ENCODE results near the gene MCC. TPM values are rescaled to one million over a fixed set of nuclear protein-coding genes. Genes with fewer than 3 reads are reported as not detected.

Gene MCC
- total and polyA plus RNA-seq, 2 donors (not counting 1 experiment from before 2014, with no cell fraction given): 0.09 to 0.32 TPM

DNA sequence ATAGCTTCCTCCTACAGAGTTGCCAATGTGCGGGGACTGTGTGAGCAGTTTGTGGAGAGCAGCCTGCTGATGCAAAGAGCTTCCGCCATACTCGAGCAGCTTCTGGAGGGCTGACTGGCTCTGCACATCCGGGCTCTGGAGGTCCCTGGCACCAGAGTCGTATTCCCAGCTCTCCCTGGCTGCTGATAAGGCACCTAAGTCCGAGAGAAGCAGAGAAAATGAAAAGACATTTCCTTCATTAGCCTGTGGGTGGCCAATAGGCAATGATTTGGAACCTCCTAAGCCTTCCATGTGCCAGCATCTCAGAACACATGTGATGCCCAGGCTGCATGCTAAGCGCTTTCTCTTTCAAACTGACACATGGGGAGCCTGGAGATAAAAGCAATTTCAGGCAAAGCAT, 147.7 kb downstream of the MCC start:
- Mint-ChIP-seq H3K9me3 (ENCODE audit: insufficient read depth) (no peaks in the 10 kb centered on the region), H3K27ac (no peak overlapping the region), H3K4me3 (no peak overlapping the region), H3K4me1 (no peaks in the 10 kb centered on the region), H3K27me3 (peaks cover 43% of the 10 kb centered on the region)
- Histone ChIP-seq H3K79me2 (ENCODE audit: control insufficient read depth, insufficient read depth, low read length) (no peaks in the 10 kb centered on the region), H3K9me3 (ENCODE audit: control extremely low read depth in 1 of 3, control insufficient read depth in 2 of 3, insufficient read depth in 1 of 3, low read length in 2 of 3) (peaks cover 0 to 3% (median 0%) of the 10 kb centered on the region in 3 donors), H3K27me3 (replicated peaks in 1 of 4; ENCODE audit: control extremely low read depth in 1 of 4, control insufficient read depth in 3 of 4, insufficient read depth in 4 of 4, low read length in 3 of 4) (peaks cover 0 to 12% (median 5%) of the 10 kb centered on the region in 4 experiments), H3K4me3 (ENCODE audit: control extremely low read depth in 1 of 5, extremely low read depth in 1 of 5, insufficient read depth in 1 of 5, low read depth in 2 of 5, low read length in 4 of 5) (no peak overlapping the region), H3K36me3 (replicated peaks in 1 of 2; ENCODE audit: control extremely low read depth in 1 of 2, control insufficient read depth in 1 of 2, extremely low read depth in 1 of 2, insufficient read depth in 2 of 2, low read length in 1 of 2) (no peaks in the 10 kb centered on the region), H3K4me2 (replicated peaks; ENCODE audit: low read depth, low read length, poor library complexity, severe bottlenecking) (no peak overlapping the region), H2AFZ (ENCODE audit: insufficient read depth, low read depth, low read length, poor library complexity, severe bottlenecking) (no peak overlapping the region), H3K4me1 (ENCODE audit: control insufficient read depth in 2 of 2, insufficient read depth in 2 of 2, low read length in 2 of 2) (no peaks in the 10 kb centered on the region), H3K9ac (ENCODE audit: low read length) (no peak overlapping the region), H4K20me1 (ENCODE audit: control insufficient read depth, insufficient read depth, low read length, poor library complexity, severe bottlenecking) (no peaks in the 10 kb centered on the region), H3K27ac (ENCODE audit: low read length in 2 of 2) (no peak overlapping the region)
- TF ChIP-seq, protein P1, sequence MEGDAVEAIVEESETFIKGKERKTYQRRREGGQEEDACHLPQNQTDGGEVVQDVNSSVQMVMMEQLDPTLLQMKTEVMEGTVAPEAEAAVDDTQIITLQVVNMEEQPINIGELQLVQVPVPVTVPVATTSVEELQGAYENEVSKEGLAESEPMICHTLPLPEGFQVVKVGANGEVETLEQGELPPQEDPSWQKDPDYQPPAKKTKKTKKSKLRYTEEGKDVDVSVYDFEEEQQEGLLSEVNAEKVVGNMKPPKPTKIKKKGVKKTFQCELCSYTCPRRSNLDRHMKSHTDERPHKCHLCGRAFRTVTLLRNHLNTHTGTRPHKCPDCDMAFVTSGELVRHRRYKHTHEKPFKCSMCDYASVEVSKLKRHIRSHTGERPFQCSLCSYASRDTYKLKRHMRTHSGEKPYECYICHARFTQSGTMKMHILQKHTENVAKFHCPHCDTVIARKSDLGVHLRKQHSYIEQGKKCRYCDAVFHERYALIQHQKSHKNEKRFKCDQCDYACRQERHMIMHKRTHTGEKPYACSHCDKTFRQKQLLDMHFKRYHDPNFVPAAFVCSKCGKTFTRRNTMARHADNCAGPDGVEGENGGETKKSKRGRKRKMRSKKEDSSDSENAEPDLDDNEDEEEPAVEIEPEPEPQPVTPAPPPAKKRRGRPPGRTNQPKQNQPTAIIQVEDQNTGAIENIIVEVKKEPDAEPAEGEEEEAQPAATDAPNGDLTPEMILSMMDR (IDR thresholded peaks at IDR 0.05): no peak
- TF ChIP-seq EZH2 (IDR thresholded peaks at IDR 0.05; ENCODE audit: borderline replicate concordance, insufficient read depth, low read depth, low read length, poor library complexity, severe bottlenecking): no peak
- CTCF ChIA-PET: no interaction called here
- WGBS (ENCODE audit: insufficient coverage): 69% methylated on average over 6 of the region's 7 CpGs
- ATAC-seq (ENCODE audit: low read depth) (no peak), DNase-seq (no peak)
- intact Hi-C loops (cut with micrococcal nuclease): no loop called here
- POLR2A ChIA-PET: no interaction called here

DNA sequence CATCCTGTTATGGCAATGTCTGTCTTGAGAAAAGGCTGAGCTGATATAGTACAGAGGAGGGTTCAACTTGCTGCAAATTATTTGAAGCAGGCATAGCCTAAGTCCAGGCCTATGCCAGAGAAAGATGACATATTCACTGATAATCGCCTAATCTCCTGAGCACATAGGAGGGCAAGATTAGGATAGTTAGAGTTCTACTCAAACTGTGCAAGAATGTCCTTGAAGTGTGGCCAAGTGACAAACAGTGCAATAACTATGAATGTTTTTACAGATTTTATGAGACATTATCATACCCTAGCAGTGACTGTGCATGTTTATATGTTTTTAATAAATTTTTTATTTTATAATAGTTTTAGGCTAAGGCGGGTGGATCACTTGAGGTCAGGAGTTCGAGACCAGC, 149.6 kb downstream of the MCC start:
- Histone ChIP-seq H3K4me2 (replicated peaks; ENCODE audit: low read depth, low read length, poor library complexity, severe bottlenecking) (no peak overlapping the region), H2AFZ (ENCODE audit: insufficient read depth, low read depth, low read length, poor library complexity, severe bottlenecking) (no peak overlapping the region), H3K4me3 (ENCODE audit: control extremely low read depth in 1 of 5, extremely low read depth in 1 of 5, insufficient read depth in 1 of 5, low read depth in 2 of 5, low read length in 4 of 5) (no peak overlapping the region), H3K27ac (ENCODE audit: low read length in 2 of 2) (no peak overlapping the region), H3K9ac (ENCODE audit: low read length) (no peak overlapping the region), H4K20me1 (ENCODE audit: control insufficient read depth, insufficient read depth, low read length, poor library complexity, severe bottlenecking) (no peaks in the 10 kb centered on the region), H3K4me1 (ENCODE audit: control insufficient read depth in 2 of 2, insufficient read depth in 2 of 2, low read length in 2 of 2) (no peaks in the 10 kb centered on the region), H3K79me2 (ENCODE audit: control insufficient read depth, insufficient read depth, low read length) (no peaks in the 10 kb centered on the region), H3K9me3 (ENCODE audit: control extremely low read depth in 1 of 3, control insufficient read depth in 2 of 3, insufficient read depth in 1 of 3, low read length in 2 of 3) (no peaks in the 10 kb centered on the region), H3K27me3 (replicated peaks in 1 of 4; ENCODE audit: control extremely low read depth in 1 of 4, control insufficient read depth in 3 of 4, insufficient read depth in 4 of 4, low read length in 3 of 4) (peaks cover 0 to 6% (median 1%) of the 10 kb centered on the region in 4 experiments), H3K36me3 (replicated peaks in 1 of 2; ENCODE audit: control extremely low read depth in 1 of 2, control insufficient read depth in 1 of 2, extremely low read depth in 1 of 2, insufficient read depth in 2 of 2, low read length in 1 of 2) (no peaks in the 10 kb centered on the region)
- 83% methylated on average over 1 of the region's 3 CpGs for WGBS (ENCODE audit: insufficient coverage)
- ChIA-PET CTCF (interaction anchor here (1.0 kb wide), 1 partner anchor 342 kb away, joined by 3 read pairs; no protein-coding TSS in a partner anchor), POLR2A (no interaction called here)
- Mint-ChIP-seq H3K4me1 (no peaks in the 10 kb centered on the region), H3K4me3 (no peak overlapping the region), H3K27me3 (peaks cover 31% of the 10 kb centered on the region), H3K27ac (no peak overlapping the region), H3K9me3 (ENCODE audit: insufficient read depth) (no peaks in the 10 kb centered on the region)
- intact Hi-C loops (cut with micrococcal nuclease): loop anchor here (10.0 kb wide), 1 partner anchor 784 kb away; no protein-coding TSS in a partner anchor
- TF ChIP-seq, protein P1 (IDR thresholded peaks at IDR 0.05): no peak
- no peak for TF ChIP-seq EZH2 (IDR thresholded peaks at IDR 0.05; ENCODE audit: borderline replicate concordance, insufficient read depth, low read depth, low read length, poor library complexity, severe bottlenecking)
- DNase-seq (no peak), ATAC-seq (ENCODE audit: low read depth) (no peak)

All from B cell (primary cell).